H1 (cell line): Measurements from ENCODE around the gene DSTN. TPM values are rescaled to one million over a fixed set of nuclear protein-coding genes. Genes with fewer than 3 reads are reported as not detected.

Source experiments
- CTCF ChIA-PET: fragments of 300-600 bp; sonication (Branson Sonifier 250); formaldehyde crosslinking; loops from one replicate; lab custom pipeline; 2021; ENCODE audit not compliant: partially characterized antibody; lab: Charles Lee
- POLR2A ChIA-PET: fragments of 300-600 bp; sonication (Branson Sonifier 250); formaldehyde crosslinking; loops from one replicate; lab custom pipeline; 2021; ENCODE audit warnings: inconsistent platforms; ENCODE audit not compliant: partially characterized antibody; lab: Charles Lee
- DNase-seq, 2 experiments: peaks; one replicate each; pipeline versions ENCODE4 v3.0.0 to v3.0.0-alpha.2; 2010 to 2022; ENCODE audit warnings: low spot score in 2 of 2, low read depth in 1 of 2, mixed read lengths in 1 of 2
- FAIRE-seq: peaks from 2 replicates; lab custom pipeline; 2011; peaks lifted over from hg19 to GRCh38; lab: Jason Lieb, UNC
- H2AFZ ChIP-seq: 2 replicates; pipeline ENCODE4 v1.8.1; 2012; ENCODE audit warnings: low read length, inconsistent platforms
- H2AK5ac ChIP-seq: 2 replicates; pipeline ENCODE4 v1.6.1; 2013; ENCODE audit warnings: low read depth, low read length
- H2BK120ac ChIP-seq: replicated peaks from 2 replicates; pipeline ENCODE3; 2013; ENCODE audit warnings: low read depth, low read length, inconsistent platforms
- H2BK12ac ChIP-seq: 2 replicates; pipeline ENCODE4 v1.6.1; 2013; ENCODE audit warnings: low read depth, low read length
- H2BK15ac ChIP-seq: 2 replicates; pipeline ENCODE4 v1.6.1; 2013; ENCODE audit warnings: low read length
- H2BK20ac ChIP-seq: 2 replicates; pipeline ENCODE4 v1.6.1; 2013; ENCODE audit warnings: low read length
- H2BK5ac ChIP-seq: 2 replicates; pipeline ENCODE4 v1.6.1; 2013; ENCODE audit warnings: low read depth, low read length
- H3K14ac ChIP-seq: 2 replicates; pipeline ENCODE4 v1.6.1; 2013; ENCODE audit warnings: inconsistent platforms; ENCODE audit not compliant: insufficient read length
- H3K18ac ChIP-seq: 2 replicates; pipeline ENCODE4 v1.6.1; 2013; ENCODE audit warnings: low read length; ENCODE audit errors: extremely low read depth
- H3K23ac ChIP-seq: 2 replicates; pipeline ENCODE4 v1.6.1; 2013; ENCODE audit warnings: inconsistent platforms; ENCODE audit not compliant: insufficient read length
- H3K23me2 ChIP-seq: 2 replicates; pipeline ENCODE4 v1.6.1; 2013; ENCODE audit warnings: low read depth, low read length
- H3K27ac ChIP-seq: 2 replicates; pipeline ENCODE4 v1.6.1; 2011; ENCODE audit warnings: low read depth, low read length, inconsistent platforms
- H3K27me3 ChIP-seq, 4 experiments: replicated peaks in 1 of 4; 1 replicate in 1 of 4; 2 replicates in 3 of 4; pipeline versions ENCODE4 v1.6.1 to v1.8.1; 2011 to 2013; ENCODE audit warnings: low read length in 3 of 4, mild to moderate bottlenecking in 3 of 4, inconsistent platforms in 2 of 4, mixed read lengths in 2 of 4, moderate library complexity in 1 of 4; ENCODE audit not compliant: control insufficient read depth in 3 of 4, insufficient read depth in 3 of 4; ENCODE audit errors: extremely low read depth in 1 of 4
- H3K36me3 ChIP-seq, 4 experiments: 2 replicates each; pipeline versions ENCODE4 v1.6.1 to v1.8.1; 2011 to 2013; ENCODE audit warnings: mild to moderate bottlenecking in 4 of 4, low read length in 3 of 4, moderate library complexity in 2 of 4, control low read depth in 1 of 4, inconsistent platforms in 1 of 4; ENCODE audit not compliant: insufficient read depth in 4 of 4, control insufficient read depth in 2 of 4
- H3K4ac ChIP-seq: replicated peaks from 2 replicates; pipeline ENCODE3; 2013; ENCODE audit warnings: low read length, low read depth, mixed read lengths, inconsistent platforms; ENCODE audit not compliant: insufficient read length
- H3K4me1 ChIP-seq, 4 experiments: replicated peaks in 1 of 4; 1 replicate in 1 of 4; 2 replicates in 3 of 4; pipeline versions ENCODE4 v1.6.1 to v1.8.1; 2011 to 2013; ENCODE audit warnings: low read length in 3 of 4, inconsistent platforms in 2 of 4, mixed read lengths in 1 of 4; ENCODE audit not compliant: insufficient read depth in 4 of 4, control insufficient read depth in 3 of 4
- H3K4me2 ChIP-seq, 2 experiments: 2 replicates each; pipeline versions ENCODE4 v1.6.1 to v1.8.1; 2011 to 2013; ENCODE audit warnings: low read depth in 2 of 2, low read length in 2 of 2, control low read depth in 1 of 2, inconsistent platforms in 1 of 2, mild to moderate bottlenecking in 1 of 2; ENCODE audit not compliant: insufficient read depth in 1 of 2
- H3K4me3 ChIP-seq, 4 experiments: fragments of 200-600, 300-600 bp in 1 of 4; sonication (generic), shearing (Covaris generic), sonication (Bioruptor Twin) in 1 of 4; 2 replicates each; pipeline versions ENCODE4 v1.5.1 to v1.8.1; 2011 to 2016; ENCODE audit warnings: low read length in 4 of 4, low read depth in 3 of 4, control low read depth in 2 of 4, inconsistent platforms in 2 of 4, mild to moderate bottlenecking in 2 of 4, mixed read lengths in 1 of 4, moderate library complexity in 1 of 4; ENCODE audit not compliant: insufficient read depth in 2 of 4; ENCODE audit errors: extremely low read depth in 1 of 4
- H3K56ac ChIP-seq: replicated peaks from 2 replicates; pipeline ENCODE3; 2013; ENCODE audit warnings: low read depth, mild to moderate bottlenecking, mixed read lengths, low read length, inconsistent platforms; ENCODE audit not compliant: insufficient read length
- H3K79me1 ChIP-seq: 2 replicates; pipeline ENCODE4 v1.6.1; 2013; ENCODE audit warnings: low read depth, low read length, control low read depth
- H3K79me2 ChIP-seq, 2 experiments: 2 replicates each; pipeline versions ENCODE4 v1.6.1 to v1.8.1; 2012 to 2013; ENCODE audit warnings: low read length in 2 of 2, mild to moderate bottlenecking in 2 of 2, inconsistent platforms in 1 of 2; ENCODE audit not compliant: insufficient read depth in 2 of 2, control insufficient read depth in 1 of 2
- H3K9ac ChIP-seq, 4 experiments: replicated peaks in 1 of 4; 1 replicate in 1 of 4; 2 replicates in 3 of 4; pipeline versions ENCODE4 v1.6.1 to v1.8.1; 2011 to 2013; ENCODE audit warnings: low read depth in 3 of 4, low read length in 3 of 4, control low read depth in 2 of 4, mild to moderate bottlenecking in 2 of 4, moderate library complexity in 2 of 4, inconsistent platforms in 1 of 4; ENCODE audit errors: extremely low read depth in 1 of 4
- H3K9me3 ChIP-seq, 2 experiments: 2 replicates each; pipeline versions ENCODE4 v1.6.1 to v1.8.1; 2012 to 2013; ENCODE audit warnings: mild to moderate bottlenecking in 2 of 2, moderate library complexity in 2 of 2, control low read depth in 1 of 2, inconsistent platforms in 1 of 2, low read depth in 1 of 2, low read length in 1 of 2, mixed read lengths in 1 of 2; ENCODE audit not compliant: insufficient read depth in 2 of 2
- H4K20me1 ChIP-seq, 2 experiments: replicated peaks in 1 of 2; 2 replicates each; pipeline versions ENCODE3 to v1.8.1; 2011 to 2013; ENCODE audit warnings: inconsistent platforms in 2 of 2, low read length in 2 of 2, mild to moderate bottlenecking in 1 of 2; ENCODE audit not compliant: insufficient read depth in 2 of 2, control insufficient read depth in 1 of 2
- H4K5ac ChIP-seq: 2 replicates; pipeline ENCODE4 v1.6.1; 2013; ENCODE audit warnings: low read length, low read depth, mixed read lengths, inconsistent platforms; ENCODE audit not compliant: insufficient read length
- H4K8ac ChIP-seq: 2 replicates; pipeline ENCODE4 v1.8.0; 2013; ENCODE audit warnings: mild to moderate bottlenecking, moderate library complexity, low read length, inconsistent platforms; ENCODE audit not compliant: insufficient read depth; ENCODE audit errors: extremely low read depth
- H4K91ac ChIP-seq: replicated peaks from 2 replicates; pipeline ENCODE3; 2013; ENCODE audit warnings: low read length, mixed read lengths, inconsistent platforms; ENCODE audit not compliant: insufficient read length
- MAFK ChIP-seq: IDR thresholded peaks from 2 replicates; pipeline ENCODE4 v1.6.1; 2012; ENCODE audit warnings: low read depth, mild to moderate bottlenecking, improper control_type of control experiment, low read length
- POU5F1 ChIP-seq: IDR thresholded peaks from 2 replicates; pipeline ENCODE4 v1.6.1; 2011; ENCODE audit warnings: low read depth, mild to moderate bottlenecking, low read length, moderate library complexity
- RFX5 ChIP-seq: IDR thresholded peaks from 2 replicates; pipeline ENCODE4 v1.6.1; 2011; ENCODE audit warnings: low read depth, low read length, improper control_type of control experiment, borderline replicate concordance
- SP2 ChIP-seq: IDR thresholded peaks from 2 replicates; pipeline ENCODE4 v1.6.1; 2012; ENCODE audit warnings: mild to moderate bottlenecking, low read length, inconsistent platforms
- TBP ChIP-seq: IDR thresholded peaks from 2 replicates; pipeline ENCODE4 v1.6.1; 2011; ENCODE audit warnings: low read depth, low read length, improper control_type of control experiment
- YY1 ChIP-seq: IDR thresholded peaks from 2 replicates; pipeline ENCODE4 v1.6.1; 2011; ENCODE audit warnings: low read depth, mild to moderate bottlenecking, low read length
- WGBS, 2 experiments: shearing (Covaris generic) in 1 of 2; methylation state at CpG; one replicate each; pipeline versions ENCODE4 v1.1.6 to v1.1.7; 2013 to 2015; ENCODE audit warnings: low lambda C conversion rate in 2 of 2, mixed read lengths in 2 of 2, inconsistent platforms in 1 of 2, low coverage in 1 of 2, missing lambda C conversion rate in 1 of 2; ENCODE audit not compliant: insufficient replicate concordance in 2 of 2, insufficient coverage in 1 of 2, insufficient read length in 1 of 2; ENCODE audit errors: extremely low coverage in 1 of 2, missing lambda C conversion rate in 1 of 2; 5-methylcytosine and 5-hydroxymethylcytosine counted together
- polyA plus RNA-seq, 7 experiments: library from polyadenylated mRNA; depleted of rRNA in 3 of 7; stranded (reverse) in 5 of 7; unstranded in 2 of 7; fragments of >200 nt in 5 of 7; fragments of 200-250 nt in 2 of 7; gene quantifications; 1 replicate in 5 of 7; 2 replicates in 1 of 7; 4 replicates in 1 of 7; pipeline versions ENCODE4 v1.2.1 to v1.2.3, GENCODE V29; 2011 to 2013; ENCODE audit warnings: missing spikeins in 2 of 7, mixed read lengths in 2 of 7
- total RNA-seq: library from RNA; stranded (reverse); fragmentation: NEBNext Ultra II Directional; extraction: Animal tissue kit (Norgen Biotek cat#: 25700); gene quantifications from 2 replicates; pipeline ENCODE4 v1.2.1, GENCODE V29; 2021
- TF ChIP-seq, protein P1 (sequence below), 3 experiments: IDR thresholded peaks; 1 replicate in 2 of 3; 2 replicates in 1 of 3; pipeline versions ENCODE4 v1.5.1 to v1.6.1; 2011; ENCODE audit warnings: low read length in 3 of 3, mild to moderate bottlenecking in 3 of 3, inconsistent platforms in 2 of 3, low read depth in 1 of 3, moderate library complexity in 1 of 3; ENCODE audit not compliant: insufficient read depth in 1 of 3; ENCODE audit errors: control extremely low read depth in 1 of 3

Gene DSTN
- total and polyA plus RNA-seq, 2 of the 8 experiments (the other 6 are each of a cell fraction or from before 2014, with no cell fraction given): 43.3 to 208 TPM

GRCh38 chr20:17643531-17644188 is 73.8 kb downstream of the DSTN start:
- no peak overlapping the region for H3K56ac ChIP-seq
- peaks cover 0 to 68% of the 10 kb centered on the region in 2 experiments; a peak in 2 of 4 replicates for H3K79me2 ChIP-seq
- H3K36me3 ChIP-seq: peaks cover 0 to 9% (median 2%) of the 10 kb centered on the region in 4 experiments; a peak in 3 of 8 replicates
- no peak overlapping the region for H2BK15ac ChIP-seq
- no peaks in the 10 kb centered on the region for H3K23me2 ChIP-seq
- H3K23ac ChIP-seq: no peak overlapping the region
- no peak overlapping the region for H2BK12ac ChIP-seq
- peaks cover 20% of the 10 kb centered on the region for H3K79me1 ChIP-seq
- no peak overlapping the region for H2BK120ac ChIP-seq
- ChIA-PET POLR2A (interaction anchor here (0.6 kb wide), 1 partner anchor 212 kb away, joined by 3 read pairs; no protein-coding TSS in a partner anchor), CTCF (interaction anchor here (1.0 to 5.9 kb wide), 3 partner anchors 11 to 254 kb away, joined by 3 to 45 read pairs (median 5); no protein-coding TSS in a partner anchor)
- H2BK20ac ChIP-seq: no peak overlapping the region
- no peak overlapping the region for H2AK5ac ChIP-seq
- FAIRE-seq (no peak), DNase-seq (no peak)
- H4K5ac ChIP-seq: no peak overlapping the region
- no peak overlapping the region for H3K14ac ChIP-seq
- H2BK5ac ChIP-seq: 0 out of 2 replicates have a peak overlapping the region, but pooled peaks have one; percentile 35
- H4K20me1 ChIP-seq: peaks cover 10 to 25% of the 10 kb centered on the region in 2 experiments
- 85% methylated on average over 10 of the region's 10 CpGs; no CpG with 5 or more reads in 1 of the 2 experiments for WGBS, 2 experiments
- no peaks in the 10 kb centered on the region for H3K27me3 ChIP-seq
- no peak overlapping the region for H3K4me3 ChIP-seq
- H3K27ac ChIP-seq: no peak overlapping the region
- peaks cover 0 to 3% (median under 1%) of the 10 kb centered on the region in 4 experiments; a peak in 3 of 7 replicates for H3K4me1 ChIP-seq
- H3K9me3 ChIP-seq: no peaks in the 10 kb centered on the region
- H3K4ac ChIP-seq: no peak overlapping the region
- no peak overlapping the region; the same call in 1 of the 2 replicates for H4K8ac ChIP-seq
- no peak overlapping the region for H3K4me2 ChIP-seq
- H3K18ac ChIP-seq: no peak overlapping the region; the same call in 1 of the 2 replicates
- no peak overlapping the region for H4K91ac ChIP-seq
- H2AFZ ChIP-seq: no peak overlapping the region
- 0 out of 7 replicates have a peak overlapping the region, but pooled peaks of 1 of the 4 experiments have one; percentile 24 for H3K9ac ChIP-seq
- no peak for TF ChIP-seq POU5F1
- no peak for TF ChIP-seq RFX5
- TF ChIP-seq YY1: no peak
- TF ChIP-seq TBP: no peak
- TF ChIP-seq MAFK: no peak
- TF ChIP-seq, protein P1, sequence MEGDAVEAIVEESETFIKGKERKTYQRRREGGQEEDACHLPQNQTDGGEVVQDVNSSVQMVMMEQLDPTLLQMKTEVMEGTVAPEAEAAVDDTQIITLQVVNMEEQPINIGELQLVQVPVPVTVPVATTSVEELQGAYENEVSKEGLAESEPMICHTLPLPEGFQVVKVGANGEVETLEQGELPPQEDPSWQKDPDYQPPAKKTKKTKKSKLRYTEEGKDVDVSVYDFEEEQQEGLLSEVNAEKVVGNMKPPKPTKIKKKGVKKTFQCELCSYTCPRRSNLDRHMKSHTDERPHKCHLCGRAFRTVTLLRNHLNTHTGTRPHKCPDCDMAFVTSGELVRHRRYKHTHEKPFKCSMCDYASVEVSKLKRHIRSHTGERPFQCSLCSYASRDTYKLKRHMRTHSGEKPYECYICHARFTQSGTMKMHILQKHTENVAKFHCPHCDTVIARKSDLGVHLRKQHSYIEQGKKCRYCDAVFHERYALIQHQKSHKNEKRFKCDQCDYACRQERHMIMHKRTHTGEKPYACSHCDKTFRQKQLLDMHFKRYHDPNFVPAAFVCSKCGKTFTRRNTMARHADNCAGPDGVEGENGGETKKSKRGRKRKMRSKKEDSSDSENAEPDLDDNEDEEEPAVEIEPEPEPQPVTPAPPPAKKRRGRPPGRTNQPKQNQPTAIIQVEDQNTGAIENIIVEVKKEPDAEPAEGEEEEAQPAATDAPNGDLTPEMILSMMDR (IDR thresholded peaks at IDR 0.05; ENCODE audit: control extremely low read depth in 1 of 3, insufficient read depth in 1 of 3, low read depth in 1 of 3, low read length in 3 of 3): no peak
- TF ChIP-seq SP2: no peak
